ENCODE data around the gene CCDC191.

Gene CCDC191

GRCh38 chr3:113968986-113969385 lies 87.3 kb downstream of the CCDC191 start:
- no peaks in the 10 kb centered on the region for H3K27me3 ChIP-seq (replicated peaks; ENCODE audit: control insufficient read depth, insufficient read depth, low read length)
- no peak for TF ChIP-seq CTCF (IDR thresholded peaks at IDR 0.05; ENCODE audit: insufficient read depth, low read length, poor library complexity, severe bottlenecking)
- no peak overlapping the region for H3K4me3 ChIP-seq (replicated peaks; ENCODE audit: low read depth, low read length)
- no peaks in the 10 kb centered on the region for H3K36me3 ChIP-seq (ENCODE audit: control insufficient read depth, insufficient read depth, low read length)
- DNase-seq (ENCODE audit: extremely low read depth, insufficient read length) = no peak

- Histone ChIP-seq H3K36me3 (ENCODE audit: control insufficient read depth, insufficient read depth, low read length) (no peaks in the 10 kb centered on the region), H3K4me3 (replicated peaks; ENCODE audit: low read depth, low read length) (no peak overlapping the region), H3K27me3 (replicated peaks; ENCODE audit: control insufficient read depth, insufficient read depth, low read length) (no peaks in the 10 kb centered on the region)
- DNase-seq (ENCODE audit: extremely low read depth, insufficient read length) = no peak
- TF ChIP-seq CTCF (IDR thresholded peaks at IDR 0.05; ENCODE audit: insufficient read depth, low read length, poor library complexity, severe bottlenecking) = no peak
These were observed 90.2 kb downstream of the CCDC191 start for GRCh38 chr3:113966172-113966571.

- TF ChIP-seq CTCF (IDR thresholded peaks at IDR 0.05; ENCODE audit: insufficient read depth, low read length, poor library complexity, severe bottlenecking) = no peak
These were observed 92.4 kb downstream of the CCDC191 start for GRCh38 chr3:113963879-113964278.

GRCh38 chr3:113954091-113954685 lies 102.1 kb downstream of the CCDC191 start:
- Histone ChIP-seq H3K36me3 (ENCODE audit: control insufficient read depth, insufficient read depth, low read length) (no peaks in the 10 kb centered on the region), H3K27me3 (replicated peaks; ENCODE audit: control insufficient read depth, insufficient read depth, low read length) (no peaks in the 10 kb centered on the region), H3K4me3 (replicated peaks; ENCODE audit: low read depth, low read length) (no peak overlapping the region)
- TF ChIP-seq CTCF (IDR thresholded peaks at IDR 0.05; ENCODE audit: insufficient read depth, low read length, poor library complexity, severe bottlenecking) = no peak
- DNase-seq (ENCODE audit: extremely low read depth, insufficient read length) = no peak

More at GRCh38 chr3:113963879-113964278, 92.4 kb downstream of the CCDC191 start:
- DNase-seq (ENCODE audit: extremely low read depth, insufficient read length) = no peak
- Histone ChIP-seq H3K4me3 (replicated peaks; ENCODE audit: low read depth, low read length) (no peak overlapping the region), H3K36me3 (ENCODE audit: control insufficient read depth, insufficient read depth, low read length) (no peaks in the 10 kb centered on the region), H3K27me3 (replicated peaks; ENCODE audit: control insufficient read depth, insufficient read depth, low read length) (no peaks in the 10 kb centered on the region)

GRCh38 chr3:113953677-113954076 lies 102.6 kb downstream of the CCDC191 start:
- H3K4me3 ChIP-seq (replicated peaks; ENCODE audit: low read depth, low read length) = no peak overlapping the region
- TF ChIP-seq CTCF (IDR thresholded peaks at IDR 0.05; ENCODE audit: insufficient read depth, low read length, poor library complexity, severe bottlenecking) = no peak
- no peak for DNase-seq (ENCODE audit: extremely low read depth, insufficient read length)
- no peaks in the 10 kb centered on the region for H3K36me3 ChIP-seq (ENCODE audit: control insufficient read depth, insufficient read depth, low read length)
- H3K27me3 ChIP-seq (replicated peaks; ENCODE audit: control insufficient read depth, insufficient read depth, low read length) = no peaks in the 10 kb centered on the region

- Histone ChIP-seq H3K27me3 (replicated peaks; ENCODE audit: control insufficient read depth, insufficient read depth, low read length) (no peaks in the 10 kb centered on the region), H3K4me3 (replicated peaks; ENCODE audit: low read depth, low read length) (no peak overlapping the region), H3K36me3 (ENCODE audit: control insufficient read depth, insufficient read depth, low read length) (no peaks in the 10 kb centered on the region)
- TF ChIP-seq CTCF (IDR thresholded peaks at IDR 0.05; ENCODE audit: insufficient read depth, low read length, poor library complexity, severe bottlenecking) = no peak
- no peak for DNase-seq (ENCODE audit: extremely low read depth, insufficient read length)
These were observed 103.4 kb downstream of the CCDC191 start for GRCh38 chr3:113952921-113953320.
